ENCODE measurements around the gene DMRTB1. TPM values are rescaled to one million over a fixed set of nuclear protein-coding genes. Genes with fewer than 3 reads are reported as not detected.

DMRTB1 gene
- total and polyA plus RNA-seq, 9 of the 15 experiments (the other 6 are each of a cell fraction or from before 2014, with no cell fraction given), result 0.06 to 0.35 (median 0.13) TPM; not detected in 3

DNA sequence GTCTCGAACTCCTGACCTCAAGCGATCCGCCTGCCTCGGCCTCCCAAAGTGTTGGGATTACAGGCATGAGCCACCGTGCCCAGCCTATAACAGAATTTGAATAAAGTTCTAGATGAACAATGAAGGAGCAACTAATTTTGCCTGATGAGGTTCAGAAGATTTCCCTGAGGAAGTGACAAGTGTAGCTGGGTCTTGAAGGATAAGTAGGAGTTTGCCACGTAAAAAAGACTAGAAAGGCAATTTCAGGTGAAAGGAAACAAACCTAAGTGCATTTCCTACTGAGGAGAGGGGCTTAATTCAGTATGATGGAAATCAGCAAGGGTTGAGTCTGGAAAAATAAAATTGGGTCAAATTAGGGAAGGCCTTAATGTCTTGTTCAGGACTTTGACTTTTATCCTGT is 18.6 kb upstream of the DMRTB1 start:
- no peak overlapping the region for H3K9ac ChIP-seq (ENCODE audit: insufficient read depth in 1 of 2, low read depth in 2 of 2, low read length in 2 of 2)
- no peak for FAIRE-seq
- no peak overlapping the region for H3K4me2 ChIP-seq (ENCODE audit: insufficient read depth, low read length)
- no peak overlapping the region for H3K4me3 ChIP-seq
- peaks cover 0 to 10% of the 10 kb centered on the region in 2 experiments; a peak in 2 of 5 replicates for H3K4me1 ChIP-seq (replicated peaks in 1 of 2; ENCODE audit: control insufficient read depth in 2 of 2, insufficient read depth in 2 of 2, low read length in 2 of 2)
- POLR2A ChIA-PET, result interaction anchor here (0.7 to 0.9 kb wide), 2 partner anchors 30 to 173 kb away, joined by 3 read pairs; no protein-coding TSS in a partner anchor
- BruUV-seq (replicated peaks), result no TSS peak
- H3K9me3 ChIP-seq (replicated peaks; ENCODE audit: control insufficient read depth, insufficient read depth, low read depth, low read length), result 0 out of 2 replicates have a peak, but pooled peaks cover 2% of the 10 kb centered on the region
- CTCF ChIA-PET (ENCODE audit: low intra/inter-chr PET ratio), result no interaction called here
- no peaks in the 10 kb centered on the region for H3K79me2 ChIP-seq (ENCODE audit: control insufficient read depth, insufficient read depth, low read length)
- no peak overlapping the region for H2AFZ ChIP-seq (ENCODE audit: low read depth, low read length)
- TF ChIP-seq, protein P1, sequence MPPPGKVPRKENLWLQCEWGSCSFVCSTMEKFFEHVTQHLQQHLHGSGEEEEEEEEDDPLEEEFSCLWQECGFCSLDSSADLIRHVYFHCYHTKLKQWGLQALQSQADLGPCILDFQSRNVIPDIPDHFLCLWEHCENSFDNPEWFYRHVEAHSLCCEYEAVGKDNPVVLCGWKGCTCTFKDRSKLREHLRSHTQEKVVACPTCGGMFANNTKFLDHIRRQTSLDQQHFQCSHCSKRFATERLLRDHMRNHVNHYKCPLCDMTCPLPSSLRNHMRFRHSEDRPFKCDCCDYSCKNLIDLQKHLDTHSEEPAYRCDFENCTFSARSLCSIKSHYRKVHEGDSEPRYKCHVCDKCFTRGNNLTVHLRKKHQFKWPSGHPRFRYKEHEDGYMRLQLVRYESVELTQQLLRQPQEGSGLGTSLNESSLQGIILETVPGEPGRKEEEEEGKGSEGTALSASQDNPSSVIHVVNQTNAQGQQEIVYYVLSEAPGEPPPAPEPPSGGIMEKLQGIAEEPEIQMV (tag; conservative IDR thresholded peaks at IDR 0.05; ENCODE audit: low read depth), result no peak
- TF ChIP-seq FOXA1 (IDR thresholded peaks at IDR 0.05; ENCODE audit: borderline replicate concordance) (no peak), ZNF311 (CRISPR knock-in tag; IDR thresholded peaks at IDR 0.05) (no peak), ELF2 (CRISPR knock-in tag; IDR thresholded peaks at IDR 0.05) (no peak), ZNF232 (CRISPR knock-in tag; IDR thresholded peaks at IDR 0.05) (no peak), TAF9B (IDR thresholded peaks at IDR 0.05; ENCODE audit: partially characterized antibody) (no peak), RNF2 (IDR thresholded peaks at IDR 0.05) (no peak), TGIF2 (CRISPR knock-in tag; IDR thresholded peaks at IDR 0.05) (no peak), DPF2 (IDR thresholded peaks at IDR 0.05) (no peak)
- TF ChIP-seq, protein P2, sequence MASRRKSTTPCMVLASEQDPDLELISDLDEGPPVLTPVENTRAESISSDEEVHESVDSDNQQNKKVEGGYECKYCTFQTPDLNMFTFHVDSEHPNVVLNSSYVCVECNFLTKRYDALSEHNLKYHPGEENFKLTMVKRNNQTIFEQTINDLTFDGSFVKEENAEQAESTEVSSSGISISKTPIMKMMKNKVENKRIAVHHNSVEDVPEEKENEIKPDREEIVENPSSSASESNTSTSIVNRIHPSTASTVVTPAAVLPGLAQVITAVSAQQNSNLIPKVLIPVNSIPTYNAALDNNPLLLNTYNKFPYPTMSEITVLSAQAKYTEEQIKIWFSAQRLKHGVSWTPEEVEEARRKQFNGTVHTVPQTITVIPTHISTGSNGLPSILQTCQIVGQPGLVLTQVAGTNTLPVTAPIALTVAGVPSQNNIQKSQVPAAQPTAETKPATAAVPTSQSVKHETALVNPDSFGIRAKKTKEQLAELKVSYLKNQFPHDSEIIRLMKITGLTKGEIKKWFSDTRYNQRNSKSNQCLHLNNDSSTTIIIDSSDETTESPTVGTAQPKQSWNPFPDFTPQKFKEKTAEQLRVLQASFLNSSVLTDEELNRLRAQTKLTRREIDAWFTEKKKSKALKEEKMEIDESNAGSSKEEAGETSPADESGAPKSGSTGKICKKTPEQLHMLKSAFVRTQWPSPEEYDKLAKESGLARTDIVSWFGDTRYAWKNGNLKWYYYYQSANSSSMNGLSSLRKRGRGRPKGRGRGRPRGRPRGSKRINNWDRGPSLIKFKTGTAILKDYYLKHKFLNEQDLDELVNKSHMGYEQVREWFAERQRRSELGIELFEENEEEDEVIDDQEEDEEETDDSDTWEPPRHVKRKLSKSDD (conservative IDR thresholded peaks at IDR 0.05; ENCODE audit: low read length), result no peak
- H3K27ac ChIP-seq (ENCODE audit: extremely low read depth, low read depth, low read length), result no peak overlapping the region
- no peaks in the 10 kb centered on the region for H4K20me1 ChIP-seq (replicated peaks; ENCODE audit: control insufficient read depth, insufficient read depth, low read length)
- no peaks in the 10 kb centered on the region for H3K36me3 ChIP-seq (ENCODE audit: control insufficient read depth, insufficient read depth, low read length)
- intact Hi-C loops (cut with micrococcal nuclease), result no loop called here
- in situ Hi-C loops (cut with MboI), result no loop called here
- no peak for DNase-seq (ENCODE audit: extremely low read depth in 1 of 4, low spot score in 3 of 4)
- H3K9me1 ChIP-seq (ENCODE audit: control insufficient read depth, insufficient read depth, low read length), result no peaks in the 10 kb centered on the region
- ATAC-seq, result no peak
- WGBS (ENCODE audit: insufficient coverage, low coverage, missing lambda C conversion rate), result 6% methylated on average over 6 of the region's 6 CpGs
- H3K27me3 ChIP-seq (ENCODE audit: control insufficient read depth in 2 of 2, insufficient read depth in 2 of 2, low read length in 2 of 2), result peaks cover 8 to 14% of the 10 kb centered on the region in 2 experiments; a peak in 3 of 5 replicates

Measured in K562 (cell line).